Uterus (tissue), 4 donors: ENCODE measurements around the gene NREP. TPM values are rescaled to one million over a fixed set of nuclear protein-coding genes. Genes with fewer than 3 reads are reported as not detected.
A peak's percentile ranks its signal among the peaks of the same experiment; 100 is the strongest.

ENCODE experiments used
- DNase-seq, 2 donors: peaks; one replicate each; pipeline ENCODE4 v3.0.0-alpha.2; 2019 to 2020
- H3K27ac ChIP-seq, 2 donors: fragments of 200-600 bp; sonication (generic); 1 replicate in 1 of 2; 2 replicates in 1 of 2; pipeline ENCODE4 v1.5.1; 2016 to 2018
- H3K27me3 ChIP-seq, 2 donors: fragments of 200-600 bp; sonication (generic); one replicate each; pipeline ENCODE4 v1.5.1; 2018 to 2019; ENCODE audit warnings: control low read depth in 1 of 2
- H3K36me3 ChIP-seq, 2 donors: fragments of 200-600 bp; sonication (generic); one replicate each; pipeline ENCODE4 v1.5.1; 2019; ENCODE audit warnings: control low read depth in 1 of 2
- H3K4me1 ChIP-seq, 2 donors: fragments of 200-600 bp; sonication (generic); one replicate each; pipeline ENCODE4 v1.5.1; 2018 to 2019; ENCODE audit warnings: control low read depth in 1 of 2
- H3K4me3 ChIP-seq, 2 donors: fragments of 200-600 bp; sonication (generic); 1 replicate in 1 of 2; 2 replicates in 1 of 2; pipeline ENCODE4 v1.5.1; 2018 to 2019; ENCODE audit warnings: mild to moderate bottlenecking in 1 of 2
- H3K9me3 ChIP-seq, 2 donors: fragments of 200-600 bp; sonication (generic); one replicate each; pipeline ENCODE4 v1.5.1; 2019; ENCODE audit warnings: control low read depth in 1 of 2
- CTCF ChIP-seq, 4 experiments: fragments of 200-600 bp in 2 of 4; fragments of 450-650 bp in 2 of 4; sonication (generic) in 2 of 4; IDR thresholded peaks; one replicate each; pipeline ENCODE4 v1.5.1; 2016 to 2019; ENCODE audit warnings: antibody characterized with exemption in 4 of 4, mild to moderate bottlenecking in 2 of 4, moderate library complexity in 1 of 4
- POLR2A ChIP-seq, 2 donors: fragments of 450-650 bp; IDR thresholded peaks; one replicate each; pipeline ENCODE4 v1.6.1; 2016; ENCODE audit warnings: antibody characterized with exemption in 2 of 2, mild to moderate bottlenecking in 1 of 2, moderate library complexity in 1 of 2
- intact Hi-C: fragments of 100-400 bp; cut with DNase I; formaldehyde crosslinking; loops from one replicate; pipeline ENCODE4 v1.15.1; 2023; ENCODE audit warnings: low total_unique reads
- total RNA-seq, 4 donors: library from RNA; depleted of rRNA in 3 of 4; stranded (reverse); fragments of >200 nt in 3 of 4; gene quantifications; one replicate each; pipeline versions ENCODE4 v1.1.0 to v1.2.4, GENCODE V29; 2014 to 2023
- donor health status: DM: yes; HTN: yes; CAD: no.

The NREP gene
- total RNA-seq, result 100 to 1,000 TPM in 1 of 4 donors, 10 to 100 TPM in 3; 21.4 to 779 (median 52.6) TPM

- peak; percentile 35 to 55 for DNase-seq
- no peaks in the 10 kb centered on the region for H3K36me3 ChIP-seq
- H3K9me3 ChIP-seq, result no peaks in the 10 kb centered on the region
- TF ChIP-seq POLR2A (IDR thresholded peaks at IDR 0.05) (no peak), CTCF (IDR thresholded peaks at IDR 0.05) (no peak)
- peak within 1 kb of the TSS; percentile 60 to 67 for H3K4me3 ChIP-seq
- no peaks in the 10 kb centered on the region for H3K4me1 ChIP-seq
- H3K27ac ChIP-seq, result peak within 1 kb of the TSS; percentile 90 to 93
- intact Hi-C loops, result no loop called here
- no peaks in the 10 kb centered on the region for H3K27me3 ChIP-seq
Observed at GRCh38 chr5:111756581-111757354, at the start of gene NREP. TSS of gene NREP (minus strand) at chr5:111757194. CDS start at chr5:111755772, 1,422 bp downstream.

- H3K4me3 ChIP-seq, result no peak overlapping the region
- DNase-seq, result no peak
- no peaks in the 10 kb centered on the region for H3K9me3 ChIP-seq
- TF ChIP-seq POLR2A (IDR thresholded peaks at IDR 0.05) (no peak), CTCF (IDR thresholded peaks at IDR 0.05) (no peak)
- no peaks in the 10 kb centered on the region for H3K36me3 ChIP-seq
- intact Hi-C loops, result no loop called here
- H3K27ac ChIP-seq, result no peak overlapping the region
- no peaks in the 10 kb centered on the region for H3K4me1 ChIP-seq
- no peaks in the 10 kb centered on the region for H3K27me3 ChIP-seq
Observed at GRCh38 chr5:111806753-111807152, 49.8 kb upstream of the NREP start.

- no peaks in the 10 kb centered on the region for H3K27me3 ChIP-seq
- no peaks in the 10 kb centered on the region for H3K4me1 ChIP-seq
- TF ChIP-seq POLR2A (IDR thresholded peaks at IDR 0.05), result no peak
- TF ChIP-seq CTCF (IDR thresholded peaks at IDR 0.05), result no peak
- intact Hi-C loops, result no loop called here
- no peak overlapping the region for H3K4me3 ChIP-seq
- H3K27ac ChIP-seq, result no peak overlapping the region
- no peaks in the 10 kb centered on the region for H3K9me3 ChIP-seq
- DNase-seq, result no peak
- H3K36me3 ChIP-seq, result no peaks in the 10 kb centered on the region
Observed at GRCh38 chr5:111806156-111806555, 49.2 kb upstream of the NREP start.

- H3K9me3 ChIP-seq, result no peaks in the 10 kb centered on the region
- H3K4me1 ChIP-seq, result no peaks in the 10 kb centered on the region
- no peaks in the 10 kb centered on the region for H3K27me3 ChIP-seq
- no peak for DNase-seq
- H3K36me3 ChIP-seq, result no peaks in the 10 kb centered on the region
- H3K27ac ChIP-seq, result no peak overlapping the region
- intact Hi-C loops, result no loop called here
- no peak overlapping the region for H3K4me3 ChIP-seq
- TF ChIP-seq POLR2A (IDR thresholded peaks at IDR 0.05) (no peak), CTCF (IDR thresholded peaks at IDR 0.05) (no peak)
Observed at GRCh38 chr5:111805071-111805470, 48.1 kb upstream of the NREP start.

GRCh38 chr5:111800351-111800750 lies 43.4 kb upstream of the NREP start:
- Histone ChIP-seq H3K27me3 (no peaks in the 10 kb centered on the region), H3K4me1 (no peaks in the 10 kb centered on the region), H3K4me3 (no peak overlapping the region), H3K27ac (no peak overlapping the region), H3K36me3 (no peaks in the 10 kb centered on the region), H3K9me3 (no peaks in the 10 kb centered on the region)
- intact Hi-C loops, result no loop called here
- DNase-seq, result no peak
- TF ChIP-seq CTCF (IDR thresholded peaks at IDR 0.05) (no peak), POLR2A (IDR thresholded peaks at IDR 0.05) (no peak)
